ENCODE measurements around the gene RBMS3. TPM values are rescaled to one million over a fixed set of nuclear protein-coding genes. Genes with fewer than 3 reads are reported as not detected.

Gene RBMS3
- total and polyA plus RNA-seq, 2 experiments from 2014 or later: 20.8 TPM

DNA sequence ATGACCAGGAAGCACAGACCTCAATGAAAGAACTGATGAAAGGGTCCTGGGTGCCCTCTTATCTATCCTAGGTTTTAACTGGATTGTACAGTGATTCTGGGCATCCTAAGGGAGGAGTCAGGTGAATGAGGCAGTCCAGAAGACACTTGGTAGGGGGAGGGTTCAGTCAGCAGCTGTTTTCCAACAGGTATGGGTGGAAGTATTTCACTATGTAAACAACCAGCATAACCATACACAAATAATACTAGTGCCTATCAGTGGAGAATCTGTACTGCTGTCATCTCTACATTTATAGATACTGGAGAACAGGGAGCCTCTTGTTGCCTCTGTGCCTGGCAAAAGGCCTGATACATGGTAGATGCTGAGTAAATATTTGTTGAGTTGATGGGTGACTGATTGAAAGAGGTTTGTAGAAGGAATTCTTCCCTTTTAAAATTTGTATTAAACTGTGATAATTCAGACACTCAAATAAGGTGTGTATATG is 328.5 kb downstream of the RBMS3 start:
- H3K4me1 ChIP-seq (ENCODE audit: low read depth): no peaks in the 10 kb centered on the region
- H3K36me3 ChIP-seq: no peaks in the 10 kb centered on the region
- TF ChIP-seq, protein P1, sequence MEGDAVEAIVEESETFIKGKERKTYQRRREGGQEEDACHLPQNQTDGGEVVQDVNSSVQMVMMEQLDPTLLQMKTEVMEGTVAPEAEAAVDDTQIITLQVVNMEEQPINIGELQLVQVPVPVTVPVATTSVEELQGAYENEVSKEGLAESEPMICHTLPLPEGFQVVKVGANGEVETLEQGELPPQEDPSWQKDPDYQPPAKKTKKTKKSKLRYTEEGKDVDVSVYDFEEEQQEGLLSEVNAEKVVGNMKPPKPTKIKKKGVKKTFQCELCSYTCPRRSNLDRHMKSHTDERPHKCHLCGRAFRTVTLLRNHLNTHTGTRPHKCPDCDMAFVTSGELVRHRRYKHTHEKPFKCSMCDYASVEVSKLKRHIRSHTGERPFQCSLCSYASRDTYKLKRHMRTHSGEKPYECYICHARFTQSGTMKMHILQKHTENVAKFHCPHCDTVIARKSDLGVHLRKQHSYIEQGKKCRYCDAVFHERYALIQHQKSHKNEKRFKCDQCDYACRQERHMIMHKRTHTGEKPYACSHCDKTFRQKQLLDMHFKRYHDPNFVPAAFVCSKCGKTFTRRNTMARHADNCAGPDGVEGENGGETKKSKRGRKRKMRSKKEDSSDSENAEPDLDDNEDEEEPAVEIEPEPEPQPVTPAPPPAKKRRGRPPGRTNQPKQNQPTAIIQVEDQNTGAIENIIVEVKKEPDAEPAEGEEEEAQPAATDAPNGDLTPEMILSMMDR (IDR thresholded peaks at IDR 0.05; ENCODE audit: low read depth, low read length): no peak
- no peak for DNase-seq (ENCODE audit: low read depth in 1 of 2, low spot score in 1 of 2)
- H3K27ac ChIP-seq: no peak overlapping the region
- H3K9me3 ChIP-seq (ENCODE audit: low read depth): no peaks in the 10 kb centered on the region
- H3K4me3 ChIP-seq: no peak overlapping the region
- H3K27me3 ChIP-seq: no peaks in the 10 kb centered on the region

DNA sequence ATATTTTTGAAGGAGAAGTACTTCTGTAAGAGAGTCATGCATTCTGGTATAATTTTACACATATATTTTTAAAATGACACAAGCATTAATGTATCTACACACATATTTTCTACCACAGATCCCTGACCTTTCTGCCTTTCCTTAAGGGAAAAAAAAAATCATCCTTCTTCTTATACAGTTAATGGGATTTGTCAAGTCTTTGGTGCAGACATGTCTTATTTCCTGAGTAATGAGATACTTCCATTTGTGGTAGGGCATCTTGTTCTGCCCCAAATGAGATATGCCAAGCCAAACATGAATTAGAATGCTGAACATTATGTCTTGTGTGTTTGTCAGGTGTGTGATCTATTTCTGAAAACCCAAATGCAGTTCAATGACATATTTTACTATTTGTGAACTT is 329.9 kb downstream of the RBMS3 start:
- no peak overlapping the region for H3K27ac ChIP-seq
- no peaks in the 10 kb centered on the region for H3K9me3 ChIP-seq (ENCODE audit: low read depth)
- no peaks in the 10 kb centered on the region for H3K36me3 ChIP-seq
- no peak overlapping the region for H3K4me3 ChIP-seq
- no peak for DNase-seq (ENCODE audit: low read depth in 1 of 2, low spot score in 1 of 2)
- TF ChIP-seq, protein P1 (IDR thresholded peaks at IDR 0.05; ENCODE audit: low read depth, low read length): no peak
- H3K27me3 ChIP-seq: no peaks in the 10 kb centered on the region
- H3K4me1 ChIP-seq (ENCODE audit: low read depth): no peaks in the 10 kb centered on the region

DNA sequence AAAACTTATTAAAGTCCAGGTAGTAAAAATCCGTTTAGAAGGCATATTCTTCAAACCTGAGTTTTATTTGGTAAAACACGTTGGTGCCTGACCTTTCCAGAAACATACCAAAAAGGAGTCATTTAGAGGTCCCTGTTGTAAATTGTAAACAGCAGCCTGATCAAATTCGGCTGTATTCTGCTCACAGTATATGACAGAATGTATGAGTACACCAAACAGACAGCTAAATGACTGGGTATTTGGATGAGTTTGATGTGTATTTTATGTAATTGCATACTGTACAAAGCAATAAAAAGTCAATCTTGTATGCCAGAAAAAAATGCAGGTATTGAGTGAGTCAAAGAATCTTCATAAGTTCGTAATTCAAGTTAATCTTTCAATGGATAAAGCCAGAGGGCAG is 330.4 kb downstream of the RBMS3 start:
- TF ChIP-seq, protein P1 (IDR thresholded peaks at IDR 0.05; ENCODE audit: low read depth, low read length): no peak

DNA sequence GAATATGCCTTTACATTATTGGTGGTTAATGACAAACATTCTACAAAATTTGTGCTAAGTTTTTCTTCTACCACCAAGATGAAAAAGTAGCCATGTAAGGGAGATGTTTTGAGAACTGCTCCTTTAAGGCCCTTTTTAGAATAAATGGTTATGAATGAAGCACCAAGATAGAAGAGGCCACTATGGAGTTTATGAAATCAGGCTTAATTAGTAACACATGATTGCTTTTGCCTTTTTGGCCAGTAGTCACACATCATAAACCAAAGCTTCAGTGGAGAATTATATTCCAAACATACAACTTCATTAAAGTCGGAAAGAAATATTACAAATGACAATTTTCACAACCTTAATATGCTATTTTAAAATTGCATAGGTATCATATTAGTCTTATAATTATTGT is 331.7 kb downstream of the RBMS3 start:
- no peaks in the 10 kb centered on the region for H3K9me3 ChIP-seq (ENCODE audit: low read depth)
- TF ChIP-seq, protein P1 (IDR thresholded peaks at IDR 0.05; ENCODE audit: low read depth, low read length): no peak
- H3K27ac ChIP-seq: no peak overlapping the region

More for the DNA sequence above, 330.4 kb downstream of the RBMS3 start:
- Histone ChIP-seq H3K27ac (no peak overlapping the region), H3K27me3 (no peaks in the 10 kb centered on the region), H3K36me3 (no peaks in the 10 kb centered on the region), H3K4me1 (ENCODE audit: low read depth) (no peaks in the 10 kb centered on the region), H3K4me3 (no peak overlapping the region), H3K9me3 (ENCODE audit: low read depth) (no peaks in the 10 kb centered on the region)
- DNase-seq (ENCODE audit: low read depth in 1 of 2, low spot score in 1 of 2): no peak

DNA sequence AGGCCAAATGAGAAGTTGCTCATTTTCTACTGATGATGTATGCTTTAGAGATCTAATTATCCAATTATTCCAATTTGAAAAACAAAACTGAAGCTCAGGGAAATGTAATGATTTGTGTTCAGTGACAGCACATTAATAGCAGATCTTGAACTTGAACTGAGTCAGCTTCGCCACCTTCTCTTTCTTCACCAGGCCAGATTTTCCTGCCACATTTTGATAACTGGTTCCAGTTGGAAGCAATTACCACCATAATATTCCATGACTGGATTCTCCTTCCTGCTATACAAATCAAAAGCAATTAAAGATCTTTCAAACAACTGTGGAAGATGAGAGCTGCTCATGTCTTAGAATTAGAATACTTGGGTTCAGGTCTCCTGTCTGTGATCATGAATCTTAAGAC is 334.1 kb downstream of the RBMS3 start:
- H3K36me3 ChIP-seq: no peaks in the 10 kb centered on the region
- H3K4me3 ChIP-seq: no peak overlapping the region
- no peaks in the 10 kb centered on the region for H3K9me3 ChIP-seq (ENCODE audit: low read depth)
- no peak overlapping the region for H3K27ac ChIP-seq
- TF ChIP-seq, protein P1 (IDR thresholded peaks at IDR 0.05; ENCODE audit: low read depth, low read length): no peak
- H3K27me3 ChIP-seq: no peaks in the 10 kb centered on the region
- H3K4me1 ChIP-seq (ENCODE audit: low read depth): no peaks in the 10 kb centered on the region
- DNase-seq (ENCODE audit: low read depth in 1 of 2, low spot score in 1 of 2): no peak

More for the DNA sequence above, 331.7 kb downstream of the RBMS3 start:
- no peak for DNase-seq (ENCODE audit: low read depth in 1 of 2, low spot score in 1 of 2)
- H3K4me3 ChIP-seq: no peak overlapping the region
- no peaks in the 10 kb centered on the region for H3K36me3 ChIP-seq
- H3K27me3 ChIP-seq: no peaks in the 10 kb centered on the region
- no peaks in the 10 kb centered on the region for H3K4me1 ChIP-seq (ENCODE audit: low read depth)
